Measurements from ENCODE around the gene LRRK1.

DNA sequence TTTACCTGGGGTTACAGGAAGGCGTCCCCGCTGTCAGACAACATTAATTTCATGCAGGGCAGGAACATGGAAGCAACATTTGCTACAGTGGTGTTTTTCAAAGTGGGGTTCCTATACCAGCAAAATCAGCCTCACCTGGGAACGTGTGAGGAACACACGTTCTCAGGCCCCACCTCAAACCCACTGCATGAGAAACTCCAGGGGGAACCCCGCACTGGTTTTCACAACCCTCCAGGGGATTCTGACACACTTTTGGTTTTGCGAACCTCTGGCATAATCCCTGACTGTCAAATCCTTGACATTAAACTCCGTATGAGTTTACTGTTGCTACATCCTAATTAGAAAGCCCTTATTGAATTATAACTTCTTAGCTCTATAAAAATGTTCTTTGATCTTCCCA lies 127.7 kb downstream of the LRRK1 start:
- no peak for TF ChIP-seq CTCF (IDR thresholded peaks at IDR 0.05)
- no peak for TF ChIP-seq EZH2phosphoT487 (IDR thresholded peaks at IDR 0.05)
- no peak for TF ChIP-seq EZH2 (IDR thresholded peaks at IDR 0.05)

Measured in neural progenitor cell (in vitro differentiated cells).